ENCODE data around the gene MED13.

DNA sequence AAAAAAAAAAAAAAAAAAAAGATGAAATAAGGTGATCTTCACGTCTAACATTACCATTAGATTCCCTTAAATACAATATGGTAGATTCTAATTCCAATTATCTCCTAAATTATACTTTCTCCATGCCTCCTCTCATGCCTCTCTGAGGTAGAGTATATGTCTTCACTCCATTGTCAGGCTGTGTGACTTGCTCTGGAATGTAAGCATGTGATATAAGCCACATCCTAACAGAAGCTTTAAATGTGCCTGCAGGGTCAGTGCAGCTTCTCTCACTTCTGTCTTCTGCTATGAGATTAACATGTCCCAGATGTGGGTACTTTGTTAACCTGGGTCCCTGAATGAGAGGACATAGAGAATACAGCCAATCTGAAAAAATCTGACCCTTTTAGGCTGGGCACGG is 32.6 kb downstream of the MED13 start:
- TF ChIP-seq POLR2A (IDR thresholded peaks at IDR 0.05): no peak
- TF ChIP-seq, protein P1, sequence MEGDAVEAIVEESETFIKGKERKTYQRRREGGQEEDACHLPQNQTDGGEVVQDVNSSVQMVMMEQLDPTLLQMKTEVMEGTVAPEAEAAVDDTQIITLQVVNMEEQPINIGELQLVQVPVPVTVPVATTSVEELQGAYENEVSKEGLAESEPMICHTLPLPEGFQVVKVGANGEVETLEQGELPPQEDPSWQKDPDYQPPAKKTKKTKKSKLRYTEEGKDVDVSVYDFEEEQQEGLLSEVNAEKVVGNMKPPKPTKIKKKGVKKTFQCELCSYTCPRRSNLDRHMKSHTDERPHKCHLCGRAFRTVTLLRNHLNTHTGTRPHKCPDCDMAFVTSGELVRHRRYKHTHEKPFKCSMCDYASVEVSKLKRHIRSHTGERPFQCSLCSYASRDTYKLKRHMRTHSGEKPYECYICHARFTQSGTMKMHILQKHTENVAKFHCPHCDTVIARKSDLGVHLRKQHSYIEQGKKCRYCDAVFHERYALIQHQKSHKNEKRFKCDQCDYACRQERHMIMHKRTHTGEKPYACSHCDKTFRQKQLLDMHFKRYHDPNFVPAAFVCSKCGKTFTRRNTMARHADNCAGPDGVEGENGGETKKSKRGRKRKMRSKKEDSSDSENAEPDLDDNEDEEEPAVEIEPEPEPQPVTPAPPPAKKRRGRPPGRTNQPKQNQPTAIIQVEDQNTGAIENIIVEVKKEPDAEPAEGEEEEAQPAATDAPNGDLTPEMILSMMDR (IDR thresholded peaks at IDR 0.05): no peak

All from vagina (tissue), 2 donors.